Muscle of leg (tissue), 11 donors: ENCODE measurements around the gene NUTF2. TPM values are rescaled to one million over a fixed set of nuclear protein-coding genes. Genes with fewer than 3 reads are reported as not detected.

ENCODE experiments used
- DNase-seq: peaks from one replicate; pipeline ENCODE4 v3.0.0; 2013
- H3K27ac ChIP-seq: one replicate; pipeline ENCODE4 v1.5.1; 2013; ENCODE audit warnings: mild to moderate bottlenecking, low read length, control low read depth
- H3K27me3 ChIP-seq: one replicate; pipeline ENCODE4 v1.6.1; 2013; ENCODE audit warnings: low read length; ENCODE audit not compliant: control insufficient read depth, insufficient read depth
- H3K36me3 ChIP-seq: one replicate; pipeline ENCODE4 v1.6.1; 2013; ENCODE audit warnings: low read length; ENCODE audit not compliant: control insufficient read depth, insufficient read depth
- H3K4me1 ChIP-seq: one replicate; pipeline ENCODE4 v1.6.1; 2013; ENCODE audit warnings: low read length; ENCODE audit not compliant: control insufficient read depth, insufficient read depth
- H3K4me3 ChIP-seq: one replicate; pipeline ENCODE4 v1.5.1; 2013; ENCODE audit warnings: low read length, control low read depth
- H3K9me3 ChIP-seq: replicated peaks from 2 replicates; pipeline ENCODE4 v1.6.1; 2013; ENCODE audit warnings: low read depth, low read length; ENCODE audit not compliant: control insufficient read depth
- WGBS: methylation state at CpG from one replicate; pipeline ENCODE4 v1.1.5; 2013; ENCODE audit warnings: missing lambda C conversion rate; ENCODE audit not compliant: insufficient coverage; 5-methylcytosine and 5-hydroxymethylcytosine counted together
- polyA plus RNA-seq, 8 donors: library from polyadenylated mRNA; unstranded; fragments of 120-200 nt; gene quantifications; one replicate each; pipeline versions ENCODE4 v1.2.1 to v1.2.3, GENCODE V29; 2013; ENCODE audit warnings: inconsistent platforms in 1 of 8, low replicate concordance in 1 of 8; ENCODE audit not compliant: insufficient read length in 8 of 8, insufficient read depth in 1 of 8
- total RNA-seq: library from RNA; stranded (reverse); fragments of 120-200 nt; gene quantifications from one replicate; pipeline ENCODE4 v1.2.4, GENCODE V29; 2013

The NUTF2 gene
- total and polyA plus RNA-seq, 9 donors: 47.8 to 136 (median 128) TPM

DNA sequence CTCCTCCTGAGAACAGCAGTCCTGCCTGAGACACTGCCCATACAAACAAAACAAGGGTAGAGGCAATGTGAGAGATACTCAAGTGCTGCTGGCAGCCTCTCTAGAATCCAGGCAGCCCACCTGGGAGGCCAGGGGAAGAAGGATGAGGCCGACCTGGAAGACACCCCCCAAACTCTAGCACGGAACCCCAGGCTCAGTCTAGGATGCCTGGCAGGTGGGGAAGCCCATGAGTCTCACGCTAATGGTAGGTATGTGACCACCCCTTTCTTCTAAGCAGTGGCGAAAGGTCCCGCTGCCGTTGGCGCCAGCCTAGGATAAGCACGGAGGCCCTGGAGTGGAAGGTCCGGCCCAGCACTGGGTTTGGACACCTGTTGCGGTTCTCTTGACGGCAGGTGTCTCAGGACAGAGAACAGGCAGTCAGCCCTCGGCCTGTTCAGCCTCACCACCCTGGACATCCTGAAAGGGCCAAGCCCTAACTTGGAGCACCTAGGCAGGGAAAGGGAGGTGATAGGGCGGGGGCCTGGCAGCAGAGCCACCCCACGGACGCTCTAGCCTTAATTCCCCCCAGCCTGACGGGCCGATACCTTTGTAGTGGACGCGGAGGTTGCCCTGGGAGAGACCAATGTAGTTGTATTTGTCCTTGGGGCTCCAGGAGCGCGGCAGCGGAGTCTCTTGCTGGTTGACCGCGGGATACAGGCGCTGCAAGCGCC is 40.9 kb upstream of the NUTF2 start:
- no peak for DNase-seq
- H3K9me3 ChIP-seq: no peaks in the 10 kb centered on the region
- under 1% methylated on average over 25 of the region's 26 CpGs for WGBS
- H3K27me3 ChIP-seq: no peaks in the 10 kb centered on the region
- peak overlapping the region; percentile 83 for H3K27ac ChIP-seq
- peaks cover 20% of the 10 kb centered on the region for H3K4me1 ChIP-seq
- peak overlapping the region; percentile 89 for H3K4me3 ChIP-seq
- H3K36me3 ChIP-seq: peaks cover 37% of the 10 kb centered on the region

DNA sequence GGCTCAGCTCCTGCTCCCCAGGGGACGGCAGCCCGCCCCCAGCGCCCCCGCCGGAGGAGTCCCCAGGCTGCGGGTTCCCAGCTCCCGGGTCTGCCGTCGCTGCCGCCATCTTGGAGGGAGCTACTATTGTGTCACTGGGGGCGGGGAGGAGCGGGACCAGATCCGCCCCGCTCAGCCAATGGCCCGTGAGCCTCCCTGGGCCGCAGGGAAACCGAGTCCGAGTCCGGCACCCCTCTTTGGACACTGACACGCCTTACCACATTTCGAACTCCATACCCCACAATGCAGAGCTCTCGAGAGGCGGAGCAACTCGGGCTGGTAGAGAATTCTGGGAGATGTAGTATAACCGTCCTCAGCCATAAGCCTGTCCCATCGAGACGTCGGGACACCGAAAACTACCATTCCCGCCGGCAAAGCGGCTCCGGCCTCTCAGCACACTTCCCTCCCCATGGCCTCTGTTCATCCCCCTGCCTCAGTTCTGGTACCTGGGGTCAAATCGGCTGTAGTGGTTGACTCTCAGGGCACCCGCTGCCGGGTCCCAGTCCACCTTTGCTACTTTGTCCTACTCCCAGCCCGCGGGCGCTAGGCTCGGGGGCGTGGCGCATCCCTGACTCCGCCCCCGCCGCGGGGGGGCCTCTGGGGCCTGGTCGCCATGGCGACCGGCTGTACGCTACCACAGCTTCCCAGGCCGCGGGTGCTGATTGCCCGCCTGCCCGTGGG is 40.1 kb upstream of the NUTF2 start, which contains the start of the genes RANBP10 and TSNAXIP1:
Gene RANBP10 (minus strand): TSS at position 133 of the 720 bp plus-strand sequence. CDS start 24 bp downstream, at position 109.
Gene TSNAXIP1 (plus strand): TSS at position 462 of the 720 bp plus-strand sequence. CDS start 261 bp downstream, outside the sequence.
- 1% methylated on average over 43 of the region's 54 CpGs for WGBS
- H3K9me3 ChIP-seq: no peaks in the 10 kb centered on the region
- H3K4me1 ChIP-seq: peaks cover 20% of the 10 kb centered on the region
- peaks cover 32% of the 10 kb centered on the region for H3K36me3 ChIP-seq
- H3K27ac ChIP-seq: peak within 1 kb of the TSS; percentile 94
- H3K4me3 ChIP-seq: peak within 1 kb of the TSS; percentile 89
- H3K27me3 ChIP-seq: no peaks in the 10 kb centered on the region
- DNase-seq: peak; percentile 100

DNA sequence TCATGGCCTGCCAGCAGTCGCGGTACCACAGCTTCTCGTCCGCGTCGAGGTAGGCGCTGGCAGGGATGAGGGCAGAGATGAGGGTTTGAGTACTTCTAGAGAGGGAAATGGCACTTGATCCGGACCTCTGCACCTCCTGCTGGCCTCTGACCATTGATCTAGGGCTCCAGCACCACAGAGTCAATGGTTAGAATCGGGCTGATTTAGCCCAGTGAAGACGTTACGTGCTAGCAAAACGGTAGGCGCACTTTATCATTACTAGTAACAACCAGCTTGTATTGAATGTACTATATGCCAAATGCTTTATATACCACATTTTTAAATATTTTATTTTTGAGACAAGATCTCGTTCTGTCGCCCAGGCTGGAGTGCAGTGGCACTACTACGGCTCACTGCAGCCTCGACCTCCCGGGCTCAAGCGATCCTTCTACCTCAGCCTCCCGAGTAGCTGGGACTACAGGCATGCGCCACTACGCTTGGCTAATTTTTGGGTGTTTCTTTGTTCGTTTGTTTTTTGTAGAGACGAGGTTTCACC is 39.5 kb upstream of the NUTF2 start:
- H3K4me1 ChIP-seq: peaks cover 20% of the 10 kb centered on the region
- no peaks in the 10 kb centered on the region for H3K9me3 ChIP-seq
- H3K27ac ChIP-seq: peak overlapping the region; percentile 15
- peak overlapping the region; percentile 89 for H3K4me3 ChIP-seq
- DNase-seq: no peak
- 40% methylated on average over 13 of the region's 24 CpGs for WGBS
- peaks cover 26% of the 10 kb centered on the region for H3K36me3 ChIP-seq
- no peaks in the 10 kb centered on the region for H3K27me3 ChIP-seq

DNA sequence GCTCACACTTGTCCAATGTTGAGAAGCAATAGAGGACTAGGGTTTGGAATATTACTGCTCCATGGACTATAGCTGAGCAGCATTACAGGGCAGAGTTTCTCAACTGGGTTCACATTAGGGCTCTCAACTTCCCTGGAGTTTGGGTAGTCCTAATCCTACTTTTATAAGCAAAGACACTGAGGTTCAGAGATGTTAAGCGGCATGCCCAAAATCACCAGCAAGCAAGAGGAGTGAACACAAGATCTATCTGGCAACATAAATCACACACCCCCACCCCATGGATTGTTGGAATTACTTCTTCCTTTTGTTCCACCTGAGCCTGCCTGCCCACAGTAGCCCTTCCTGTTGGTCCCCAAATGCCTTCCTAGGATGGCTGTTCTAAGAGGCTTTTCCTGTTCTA is 34.8 kb upstream of the NUTF2 start:
- peaks cover 10% of the 10 kb centered on the region for H3K4me1 ChIP-seq
- no peaks in the 10 kb centered on the region for H3K27me3 ChIP-seq
- WGBS: no CpG with 5 or more reads among the region's 1 CpG
- H3K4me3 ChIP-seq: no peak overlapping the region
- H3K36me3 ChIP-seq: no peaks in the 10 kb centered on the region
- H3K27ac ChIP-seq: no peak overlapping the region
- no peaks in the 10 kb centered on the region for H3K9me3 ChIP-seq
- DNase-seq: no peak

DNA sequence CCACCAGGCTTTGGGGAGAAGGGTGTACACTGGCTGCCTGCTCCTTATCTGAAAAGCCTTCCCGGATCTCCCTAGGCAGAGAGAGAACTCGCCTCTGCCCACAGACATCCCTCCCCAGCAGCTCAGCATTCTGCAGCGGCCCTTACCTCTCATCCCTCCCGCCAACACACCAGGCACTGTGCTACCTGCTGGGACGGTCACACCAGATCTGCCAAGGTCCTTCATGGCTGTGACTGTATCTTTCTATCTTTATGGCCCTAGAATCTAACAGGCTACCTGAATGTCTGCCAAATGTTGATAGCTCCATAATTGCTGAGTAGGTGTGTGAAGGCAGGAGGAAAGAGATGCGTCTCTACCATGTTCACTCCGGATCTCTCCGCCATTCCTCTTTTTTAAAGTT is 32.2 kb upstream of the NUTF2 start:
- H3K36me3 ChIP-seq: no peaks in the 10 kb centered on the region
- DNase-seq: no peak
- no peak overlapping the region for H3K27ac ChIP-seq
- H3K4me1 ChIP-seq: peaks cover 3% of the 10 kb centered on the region
- no peaks in the 10 kb centered on the region for H3K9me3 ChIP-seq
- no peak overlapping the region for H3K4me3 ChIP-seq
- no peaks in the 10 kb centered on the region for H3K27me3 ChIP-seq
- WGBS: 70% methylated on average over 5 of the region's 8 CpGs

DNA sequence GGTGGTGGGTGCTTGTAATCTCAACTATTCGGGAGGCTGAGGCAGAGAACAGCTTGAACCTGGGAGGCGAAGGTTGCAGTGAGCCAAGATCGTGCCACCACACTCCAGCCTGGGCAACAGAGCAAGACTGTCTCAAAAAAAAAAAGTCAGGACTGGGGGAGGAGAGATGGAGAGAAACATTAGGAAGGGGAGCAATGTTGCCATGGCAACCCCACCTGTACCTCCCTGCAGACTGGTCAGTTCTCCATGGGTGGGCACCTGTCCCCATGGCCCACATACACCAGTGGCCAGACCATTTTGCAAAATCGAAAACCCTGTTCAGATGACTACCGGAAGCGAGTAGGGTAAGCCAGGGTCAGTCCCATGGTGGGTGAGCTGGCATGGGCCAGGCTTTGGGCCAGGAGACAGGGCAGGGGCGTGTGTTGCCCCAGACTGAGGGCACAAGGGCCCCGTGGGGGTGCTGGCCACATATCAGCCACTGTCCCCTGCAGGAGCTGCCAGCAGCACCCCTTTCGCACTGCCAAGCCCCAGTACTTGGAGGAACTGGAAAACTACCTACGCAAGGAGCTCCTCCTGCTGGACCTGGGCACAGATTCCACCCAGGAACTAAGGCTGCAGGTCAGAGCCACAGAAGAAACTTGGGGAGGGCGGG is 26.0 kb upstream of the NUTF2 start:
- Histone ChIP-seq H3K36me3 (no peaks in the 10 kb centered on the region), H3K4me1 (peaks cover 3% of the 10 kb centered on the region), H3K9me3 (no peaks in the 10 kb centered on the region), H3K27me3 (no peaks in the 10 kb centered on the region), H3K27ac (no peak overlapping the region), H3K4me3 (no peak overlapping the region)
- WGBS: 91% methylated on average over 9 of the region's 11 CpGs
- DNase-seq: no peak

DNA sequence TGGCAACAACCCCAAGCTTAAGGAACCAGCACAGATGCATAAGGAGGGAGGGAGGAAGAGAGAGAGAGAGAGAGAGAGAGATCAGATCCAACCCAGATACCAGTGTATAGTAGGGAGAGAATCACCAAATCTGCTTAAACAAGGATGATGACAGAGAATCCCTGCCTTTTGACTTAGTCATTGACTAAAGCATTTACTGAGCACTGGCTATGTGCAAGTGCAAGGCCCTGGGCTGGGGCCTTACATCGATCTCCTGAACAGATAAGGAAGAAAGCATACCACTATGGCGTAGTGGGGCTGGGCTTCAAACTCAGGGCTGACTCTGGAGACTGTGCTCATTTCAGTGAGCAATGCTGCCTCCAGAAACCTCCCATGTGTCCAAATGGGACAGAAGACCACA is 24.2 kb upstream of the NUTF2 start:
- Histone ChIP-seq H3K36me3 (peaks cover 11% of the 10 kb centered on the region), H3K27me3 (no peaks in the 10 kb centered on the region), H3K4me3 (no peak overlapping the region), H3K4me1 (no peaks in the 10 kb centered on the region), H3K27ac (no peak overlapping the region), H3K9me3 (no peaks in the 10 kb centered on the region)
- no peak for DNase-seq
- 97% methylated on average over 2 of the region's 2 CpGs for WGBS

DNA sequence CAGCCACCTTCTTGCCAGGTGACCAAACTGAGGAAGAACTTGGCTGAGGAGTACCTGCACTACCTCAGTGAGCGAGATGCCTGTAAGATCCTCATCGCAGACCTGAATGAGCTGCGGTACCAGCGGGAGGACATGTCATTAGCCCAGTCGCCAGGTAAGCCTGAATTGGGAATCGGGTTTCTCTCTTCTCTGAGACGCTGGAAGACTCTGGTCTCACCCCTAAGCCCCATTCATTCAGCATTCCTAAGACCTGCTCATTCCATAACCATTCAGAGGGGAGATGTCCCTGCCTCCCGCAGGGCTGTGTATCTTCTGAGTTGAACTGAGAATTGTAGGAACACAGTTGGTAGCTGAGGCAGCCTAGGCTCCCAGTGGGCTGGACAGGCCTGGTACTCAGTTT is 21.6 kb upstream of the NUTF2 start:
- Histone ChIP-seq H3K27me3 (no peaks in the 10 kb centered on the region), H3K4me1 (no peaks in the 10 kb centered on the region), H3K4me3 (no peak overlapping the region), H3K27ac (no peak overlapping the region), H3K36me3 (peaks cover 37% of the 10 kb centered on the region), H3K9me3 (no peaks in the 10 kb centered on the region)
- DNase-seq: no peak
- WGBS: 97% methylated on average over 6 of the region's 8 CpGs

DNA sequence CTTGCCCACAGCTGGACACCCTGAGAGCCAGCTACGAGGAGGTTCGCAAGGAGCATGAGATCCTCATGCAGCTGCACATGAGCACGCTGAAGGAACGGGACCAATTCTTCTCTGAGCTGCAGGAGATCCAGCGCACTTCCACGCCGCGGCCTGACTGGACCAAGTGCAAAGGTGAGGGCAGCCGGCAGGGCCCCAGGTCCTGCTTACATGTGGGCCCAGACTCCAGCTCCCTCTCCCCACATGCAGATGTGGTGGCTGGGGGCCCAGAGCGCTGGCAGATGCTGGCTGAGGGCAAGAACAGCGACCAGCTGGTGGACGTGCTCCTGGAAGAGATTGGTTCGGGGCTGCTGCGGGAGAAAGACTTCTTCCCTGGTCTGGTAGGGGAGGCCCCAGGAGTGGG is 20.8 kb upstream of the NUTF2 start:
- Histone ChIP-seq H3K36me3 (peaks cover 44% of the 10 kb centered on the region), H3K9me3 (no peaks in the 10 kb centered on the region), H3K4me1 (no peaks in the 10 kb centered on the region), H3K27me3 (no peaks in the 10 kb centered on the region), H3K4me3 (no peak overlapping the region), H3K27ac (no peak overlapping the region)
- DNase-seq: no peak
- 94% methylated on average over 9 of the region's 14 CpGs for whole genome bisulfite sequencing

DNA sequence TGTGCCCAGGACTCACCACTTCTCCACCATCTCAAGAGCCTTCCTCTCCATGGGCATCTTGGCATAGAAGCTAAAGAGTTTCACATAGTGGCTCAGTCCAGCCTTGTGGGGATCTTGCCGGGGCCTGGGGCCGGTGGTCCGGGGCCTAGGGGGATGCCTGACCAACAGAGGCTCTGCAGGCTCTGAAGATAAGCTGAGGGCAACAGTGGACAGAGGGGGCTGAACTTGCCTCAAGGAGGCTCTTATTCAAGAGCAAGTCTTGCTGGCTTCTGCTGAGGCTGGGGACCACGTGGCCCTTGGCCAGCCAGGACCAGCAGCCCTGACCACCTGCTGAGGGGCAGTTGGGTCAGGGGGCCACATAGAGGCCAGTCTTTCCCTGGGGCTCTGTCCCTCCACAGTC is 18.1 kb upstream of the NUTF2 start:
- H3K9me3 ChIP-seq: no peaks in the 10 kb centered on the region
- no peak overlapping the region for H3K27ac ChIP-seq
- WGBS: 95% methylated on average over 4 of the region's 4 CpGs
- H3K4me3 ChIP-seq: no peak overlapping the region
- no peaks in the 10 kb centered on the region for H3K27me3 ChIP-seq
- DNase-seq: no peak
- peaks cover 59% of the 10 kb centered on the region for H3K36me3 ChIP-seq
- H3K4me1 ChIP-seq: peaks cover 9% of the 10 kb centered on the region
